Gastroesophageal sphincter (tissue), 3 donors: ENCODE data around the gene NTRK3.

Experiments
- EP300 ChIP-seq: sonication (generic); formaldehyde crosslinking; IDR thresholded peaks from one replicate; pipeline ENCODE4 v1.6.1; 2017; ENCODE audit warnings: antibody characterized with exemption, mild to moderate bottlenecking
- POLR2A ChIP-seq, 2 donors: fragments of 450-650 bp; IDR thresholded peaks; one replicate each; pipeline ENCODE4 v1.6.1; 2017; ENCODE audit warnings: antibody characterized with exemption in 2 of 2, mild to moderate bottlenecking in 2 of 2, moderate library complexity in 1 of 2
- POLR2AphosphoS5 ChIP-seq: sonication (generic); formaldehyde crosslinking; IDR thresholded peaks from one replicate; pipeline ENCODE4 v1.6.1; 2017; ENCODE audit warnings: antibody characterized with exemption
- TF ChIP-seq, protein P1 (sequence below), 4 experiments: fragments of 200-600 bp in 2 of 4; fragments of 450-650 bp in 2 of 4; sonication (generic) in 1 of 4; IDR thresholded peaks; one replicate each; pipeline ENCODE4 v1.5.1; 2017 to 2019; ENCODE audit warnings: antibody characterized with exemption in 4 of 4, mild to moderate bottlenecking in 2 of 4, moderate library complexity in 2 of 4

DNA sequence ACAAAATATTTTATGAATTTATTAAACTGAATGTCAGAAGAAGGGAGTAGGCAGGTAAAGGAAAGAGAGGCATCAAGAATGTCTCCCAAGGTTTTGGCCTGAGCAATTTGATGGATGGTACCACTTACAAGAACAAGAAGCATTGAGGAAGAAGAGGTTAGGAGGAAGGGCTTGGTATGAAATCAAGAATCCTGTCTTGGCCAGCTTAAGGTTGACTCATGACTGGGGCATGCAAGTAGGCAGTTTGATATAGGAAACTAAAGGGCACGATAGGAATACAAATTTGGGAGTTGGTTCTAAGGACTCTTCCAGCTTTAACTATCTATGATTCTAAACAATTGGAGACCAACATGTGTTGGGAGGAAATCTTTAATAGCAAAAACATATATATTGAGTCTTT, 79.1 kb downstream of the NTRK3 start:
- TF ChIP-seq POLR2AphosphoS5 (no peak), EP300 (no peak), POLR2A (IDR thresholded peaks at IDR 0.05) (no peak)
- TF ChIP-seq, protein P1, sequence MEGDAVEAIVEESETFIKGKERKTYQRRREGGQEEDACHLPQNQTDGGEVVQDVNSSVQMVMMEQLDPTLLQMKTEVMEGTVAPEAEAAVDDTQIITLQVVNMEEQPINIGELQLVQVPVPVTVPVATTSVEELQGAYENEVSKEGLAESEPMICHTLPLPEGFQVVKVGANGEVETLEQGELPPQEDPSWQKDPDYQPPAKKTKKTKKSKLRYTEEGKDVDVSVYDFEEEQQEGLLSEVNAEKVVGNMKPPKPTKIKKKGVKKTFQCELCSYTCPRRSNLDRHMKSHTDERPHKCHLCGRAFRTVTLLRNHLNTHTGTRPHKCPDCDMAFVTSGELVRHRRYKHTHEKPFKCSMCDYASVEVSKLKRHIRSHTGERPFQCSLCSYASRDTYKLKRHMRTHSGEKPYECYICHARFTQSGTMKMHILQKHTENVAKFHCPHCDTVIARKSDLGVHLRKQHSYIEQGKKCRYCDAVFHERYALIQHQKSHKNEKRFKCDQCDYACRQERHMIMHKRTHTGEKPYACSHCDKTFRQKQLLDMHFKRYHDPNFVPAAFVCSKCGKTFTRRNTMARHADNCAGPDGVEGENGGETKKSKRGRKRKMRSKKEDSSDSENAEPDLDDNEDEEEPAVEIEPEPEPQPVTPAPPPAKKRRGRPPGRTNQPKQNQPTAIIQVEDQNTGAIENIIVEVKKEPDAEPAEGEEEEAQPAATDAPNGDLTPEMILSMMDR (IDR thresholded peaks at IDR 0.05), result no peak
